IMR-90 (cell line): Measurements from ENCODE around the gene PROM2.

Experiments
- CTCF ChIP-seq: conservative IDR thresholded peaks from 2 replicates; pipeline ENCODE4 v1.5.1; 2012; ENCODE audit warnings: mild to moderate bottlenecking, low read depth, low read length, improper control_type of control experiment
- MAZ ChIP-seq: IDR thresholded peaks from 2 replicates; pipeline ENCODE4 v1.6.1; 2012; ENCODE audit warnings: low read depth, mild to moderate bottlenecking, low read length, improper control_type of control experiment, moderate library complexity, borderline replicate concordance
- RAD21 ChIP-seq: IDR thresholded peaks from 2 replicates; pipeline ENCODE4 v1.6.1; 2012; ENCODE audit warnings: low read length, improper control_type of control experiment
- SMC3 ChIP-seq: fragments of 150-350 bp; IDR thresholded peaks from 2 replicates; pipeline ENCODE4 v1.6.1; 2016; ENCODE audit warnings: low read depth, mild to moderate bottlenecking, antibody characterized with exemption, low read length, moderate library complexity

GRCh38 chr2:95303191-95303919, 29.1 kb downstream of the PROM2 start:
- no peak for TF ChIP-seq RAD21
- TF ChIP-seq CTCF: no peak
- no peak for TF ChIP-seq MAZ
- TF ChIP-seq SMC3: no peak
